Posterior vena cava (tissue), 2 donors: ENCODE results near the gene EGF. TPM values are rescaled to one million over a fixed set of nuclear protein-coding genes. Genes with fewer than 3 reads are reported as not detected.
"Not testable (repeated sequence)": the region's sequence is repeated elsewhere in the genome, so short reads cannot be mapped to it uniquely, and the experiment has no call there.

Experiments
- DNase-seq: peaks from one replicate; pipeline ENCODE4 v3.0.0-alpha.2; 2020; ENCODE audit warnings: low spot score
- intact Hi-C, 2 donors: fragments of 100-400 bp; cut with DNase I; formaldehyde crosslinking; loops; one replicate each; pipeline versions ENCODE4 v1.14.1 to v1.14.2; 2022 to 2023
- total RNA-seq, 2 donors: library from RNA; stranded (reverse); fragmentation: NEBNext Ultra II Directional; extraction: Animal tissue kit (Norgen Biotek cat#: 25700); gene quantifications; one replicate each; pipeline ENCODE4 v1.2.1, GENCODE V29; 2021
- donor health status: DM: yes; HTN: yes; CAD: no.
- donor health status: DM: yes; HTN: yes; CAD: no.

The EGF gene
- total RNA-seq, 2 donors from 2014 or later = 0.14 TPM; not detected in 1

DNA sequence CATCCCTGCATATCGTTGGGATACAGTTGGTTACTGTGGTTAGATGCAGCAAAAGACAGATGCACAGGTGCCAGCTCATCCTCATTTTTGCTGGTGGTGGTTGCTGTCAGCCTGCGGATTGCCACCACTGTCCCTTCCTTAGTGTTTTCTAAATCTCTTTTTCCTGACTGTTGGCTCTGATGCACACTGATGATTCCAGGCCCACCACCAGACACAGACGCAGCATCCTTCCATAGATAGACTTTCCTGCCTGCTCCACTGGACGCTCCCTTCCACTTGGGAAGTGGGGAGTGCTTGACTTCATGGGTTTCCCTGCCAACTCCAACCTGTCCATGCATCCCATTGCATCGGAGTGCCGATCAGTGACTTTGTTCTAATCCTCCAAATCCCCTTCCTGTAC, 101.5 kb downstream of the EGF start:
- intact Hi-C loops = no loop called here
- no peak for DNase-seq

DNA sequence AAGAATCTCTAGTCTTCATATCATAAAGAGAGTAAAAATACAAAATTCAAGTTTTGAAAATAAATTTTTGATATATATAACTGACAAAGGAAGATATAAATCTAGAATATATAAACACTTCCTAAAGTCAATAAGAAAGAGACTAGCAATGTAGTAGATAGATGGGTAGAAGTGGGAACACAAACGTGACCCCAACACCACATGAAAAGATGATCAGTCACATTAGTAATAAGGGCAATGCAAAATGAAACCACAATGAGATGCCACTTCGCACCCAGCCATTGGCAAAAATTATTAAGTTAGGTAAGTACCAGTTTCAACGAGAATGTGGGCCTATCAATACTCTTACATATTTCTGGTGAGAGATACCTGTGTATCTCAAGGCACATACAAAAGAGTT, 106.5 kb downstream of the EGF start:
- intact Hi-C loops = no loop called here
- DNase-seq = no peak

DNA sequence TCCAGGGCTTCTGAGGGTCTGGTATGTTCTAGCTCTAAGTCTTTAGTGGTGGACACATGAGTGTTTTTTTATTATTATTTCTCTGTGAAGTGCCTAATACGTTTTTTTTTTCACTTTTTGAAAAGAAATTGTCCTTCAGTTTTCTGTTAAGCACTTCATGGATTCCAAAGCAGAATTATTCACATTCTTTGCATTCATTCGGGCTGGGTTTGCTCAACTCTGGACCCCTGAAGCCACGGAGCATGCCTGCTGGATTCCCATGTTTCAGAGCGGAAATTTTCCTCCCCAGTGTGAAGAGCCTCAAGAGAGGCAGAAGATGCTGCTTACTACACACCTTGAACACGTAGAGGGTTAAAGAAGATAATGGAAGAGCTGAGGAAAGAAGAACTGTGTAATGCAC, 107.5 kb downstream of the EGF start:
- intact Hi-C loops = no loop called here
- DNase-seq = no peak

DNA sequence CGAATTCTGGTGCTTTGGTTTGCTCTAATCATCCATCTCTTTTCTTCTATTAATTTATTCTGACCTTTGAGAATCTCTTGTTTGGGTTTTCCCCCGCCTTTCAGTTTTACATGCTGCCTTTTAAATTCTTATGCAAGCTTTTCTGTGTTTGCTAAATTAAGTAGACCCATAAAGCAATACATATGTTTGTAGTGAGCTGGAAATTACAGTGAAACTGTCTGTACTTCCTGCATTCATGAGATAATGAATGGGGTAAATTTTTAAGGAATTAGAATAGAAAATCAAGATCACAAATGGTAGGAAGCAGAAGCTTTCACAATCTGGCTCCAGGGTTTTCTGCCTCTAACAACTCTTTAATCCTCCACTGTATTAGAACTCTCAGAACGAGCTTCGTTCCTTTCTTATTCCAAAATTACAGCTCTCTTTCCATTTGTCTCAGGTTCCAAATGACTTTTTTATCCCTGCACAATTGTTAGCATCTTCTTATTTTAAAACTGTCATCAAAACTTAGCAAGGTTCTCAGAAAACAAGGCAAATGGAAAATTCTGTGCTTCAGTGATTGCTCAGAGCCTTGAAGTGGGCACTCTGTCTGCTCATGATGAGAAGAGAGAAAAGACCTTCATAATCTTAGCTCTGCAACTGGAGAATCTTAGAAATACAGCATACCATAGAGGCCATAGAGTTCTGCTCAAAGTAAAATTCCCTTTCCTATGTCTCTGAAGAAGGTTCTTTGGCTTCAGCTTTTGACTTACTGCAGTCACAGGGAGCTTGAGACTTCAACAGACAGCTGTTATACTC, 108.2 kb downstream of the EGF start:
- intact Hi-C loops = no loop called here
- DNase-seq = no peak

DNA sequence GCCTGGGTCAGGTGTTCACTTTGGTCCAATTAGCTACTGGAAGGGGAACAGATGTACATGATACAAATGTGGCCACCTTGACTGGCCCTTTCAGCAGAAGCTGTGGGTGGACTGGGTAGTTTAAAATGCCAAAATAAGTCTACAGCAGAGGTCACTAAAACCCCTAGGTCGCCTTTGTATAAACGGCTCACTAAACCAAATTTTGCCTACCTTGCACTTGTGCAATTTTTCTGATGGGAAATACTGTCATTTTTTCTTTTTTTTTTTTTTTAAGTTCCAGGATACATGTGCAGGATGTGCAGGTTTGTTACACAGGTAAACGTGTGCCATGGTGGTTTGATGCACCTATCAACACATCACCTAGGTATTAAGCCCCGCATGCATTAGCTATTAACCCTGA, 109.8 kb downstream of the EGF start:
- DNase-seq = no peak

DNA sequence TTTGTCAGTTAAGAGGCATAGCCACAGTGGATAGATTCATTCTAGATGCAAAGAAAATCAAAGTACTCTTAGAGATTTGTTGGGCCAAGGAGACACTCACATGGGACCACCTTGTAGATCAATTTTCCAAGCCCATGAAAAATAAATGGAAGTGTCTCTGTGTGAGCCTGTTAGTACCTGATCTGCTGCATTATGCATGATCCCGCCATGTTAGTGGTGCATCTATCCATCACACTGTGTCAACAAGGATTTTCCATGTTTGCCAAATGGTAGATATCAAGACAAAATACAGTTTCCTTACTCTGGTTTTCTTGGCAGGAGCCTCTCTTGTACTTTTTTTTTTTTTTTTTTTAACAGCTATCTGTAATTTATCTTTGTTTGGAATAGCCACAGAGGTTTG, 112.4 kb downstream of the EGF start:
- DNase-seq = no peak
- intact Hi-C loops = no loop called here

More for the DNA sequence above, 109.8 kb downstream of the EGF start:
- intact Hi-C loops = no loop called here

DNA sequence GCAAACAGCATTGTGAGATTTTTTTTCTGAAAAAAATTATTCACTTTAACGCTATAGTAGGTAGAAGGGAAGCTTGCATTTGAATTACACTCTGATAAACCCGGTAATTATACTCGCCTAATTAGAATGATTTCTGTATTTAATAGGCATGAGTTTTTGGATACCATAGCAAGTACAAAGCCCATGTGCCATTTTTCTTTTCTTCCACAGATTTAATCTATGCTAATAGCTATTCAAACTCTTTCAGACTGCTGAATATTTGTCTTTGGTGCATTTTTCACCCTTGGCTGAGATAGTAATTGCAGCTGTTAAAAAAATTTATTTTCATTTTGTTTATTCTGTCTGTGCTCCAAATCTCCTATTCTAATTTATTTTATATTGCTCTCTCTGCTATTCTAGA, 113.0 kb downstream of the EGF start:
- intact Hi-C loops = no loop called here
- no peak for DNase-seq

DNA sequence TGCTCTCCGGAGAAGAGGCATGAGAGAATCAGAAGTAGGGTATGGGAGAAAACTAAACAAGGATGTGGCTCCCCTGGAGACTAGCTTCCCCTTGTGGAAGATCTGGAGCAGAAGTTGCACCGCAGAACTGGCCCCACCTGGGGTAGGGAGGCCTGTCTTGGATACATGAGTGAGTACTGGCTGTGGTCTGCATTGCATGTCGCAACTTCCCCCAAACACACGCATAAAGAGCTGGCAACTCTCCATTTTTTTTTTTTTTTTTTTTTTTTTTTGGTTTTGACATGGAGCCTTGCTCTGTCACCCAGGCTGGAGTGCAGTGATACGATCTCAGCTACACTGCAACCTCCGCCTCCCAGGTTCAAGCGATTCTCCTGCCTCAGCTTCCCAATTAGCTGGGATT, 119.9 kb downstream of the EGF start:
- intact Hi-C loops = no loop called here
- no peak for DNase-seq

DNA sequence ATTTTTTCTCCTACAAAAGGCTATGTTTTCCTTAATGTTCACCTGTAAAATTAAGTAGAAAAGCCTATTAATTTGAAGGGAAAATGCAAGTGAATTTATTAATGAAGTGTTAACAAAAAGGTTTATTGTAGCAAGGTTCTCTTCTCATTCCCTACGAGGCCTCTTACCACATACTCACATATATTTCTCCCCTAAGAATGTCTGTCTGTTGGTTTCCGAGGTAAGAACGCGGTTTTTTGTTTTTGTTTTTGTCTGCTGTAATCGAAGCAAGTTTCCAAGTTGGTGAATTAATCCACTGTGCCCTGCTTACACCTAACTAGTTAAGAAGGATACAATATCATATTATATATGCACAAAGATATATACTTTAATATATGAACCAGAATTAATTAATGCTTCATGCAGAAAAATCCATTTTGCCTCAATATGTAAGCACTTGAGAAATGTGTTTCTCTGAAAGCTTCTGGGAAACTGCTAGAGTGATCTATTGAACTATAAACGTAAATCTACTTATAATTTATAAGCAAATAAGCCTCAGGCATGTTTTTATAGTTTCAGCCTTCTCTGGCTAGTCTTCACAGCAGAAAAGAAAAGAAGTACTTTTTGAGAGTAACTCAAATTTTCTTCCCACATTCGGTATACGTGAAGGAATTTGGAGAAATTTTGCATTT, 120.8 kb downstream of the EGF start:
- DNase-seq = no peak
- intact Hi-C loops = no loop called here

DNA sequence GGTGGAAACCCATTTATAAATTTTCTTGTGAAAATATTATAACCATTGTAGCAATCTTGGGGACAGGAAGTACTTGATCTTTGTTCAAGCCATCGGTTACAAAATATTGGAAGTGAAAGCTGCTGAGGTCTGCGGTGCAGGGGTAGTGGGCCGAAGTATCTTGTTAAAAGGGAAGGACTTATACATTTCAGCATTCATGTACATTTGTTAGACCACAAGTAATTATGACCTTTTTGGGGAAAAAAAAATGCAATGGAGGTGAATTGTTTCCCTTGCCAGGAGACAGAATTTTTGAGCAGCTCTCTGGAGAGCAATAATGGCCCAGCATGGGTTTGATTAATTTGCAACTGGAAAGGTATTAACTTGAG, 121.3 kb downstream of the EGF start:
- no peak for DNase-seq
- intact Hi-C loops = no loop called here

DNA sequence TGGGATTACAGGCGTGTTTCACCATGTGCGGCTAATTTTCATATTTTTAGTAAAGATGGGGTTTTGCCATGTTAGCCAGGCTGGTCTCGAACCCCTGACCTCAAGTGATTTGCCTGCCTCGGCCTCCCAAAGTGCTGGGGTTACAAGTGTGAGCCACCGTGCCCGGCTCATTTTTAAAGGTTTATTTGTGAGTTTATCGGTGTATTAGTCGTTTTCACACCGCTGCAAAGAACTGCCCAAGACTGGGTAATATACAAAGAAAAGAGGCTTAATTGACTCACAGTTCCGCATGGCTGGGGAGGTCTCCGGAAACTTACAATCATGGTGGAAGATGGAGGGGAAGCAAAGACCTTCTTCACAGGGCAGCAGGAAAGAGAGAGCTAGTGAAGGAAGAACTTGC, 126.5 kb downstream of the EGF start:
- intact Hi-C loops, DNase-seq: not testable (repeated sequence)

DNA sequence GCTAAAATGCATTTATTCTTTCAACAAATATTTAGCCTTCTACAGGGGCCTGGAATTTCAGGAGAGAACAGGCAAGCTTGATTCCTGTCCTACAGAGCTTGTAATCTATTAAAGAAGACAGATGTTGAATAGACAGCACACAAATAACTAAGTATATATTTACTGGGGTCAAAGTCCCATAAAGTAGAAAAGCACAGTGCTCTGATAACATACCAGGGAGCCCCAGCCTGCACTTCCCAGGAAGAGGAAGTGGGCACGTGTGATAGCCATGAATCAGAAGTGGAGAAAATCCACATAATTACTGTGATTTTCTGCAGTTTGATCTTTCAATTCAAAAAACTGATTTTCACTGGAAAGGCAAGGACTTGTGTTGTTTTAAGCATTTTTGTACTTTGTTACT, 129.1 kb downstream of the EGF start:
- intact Hi-C loops = no loop called here
- DNase-seq = no peak

DNA sequence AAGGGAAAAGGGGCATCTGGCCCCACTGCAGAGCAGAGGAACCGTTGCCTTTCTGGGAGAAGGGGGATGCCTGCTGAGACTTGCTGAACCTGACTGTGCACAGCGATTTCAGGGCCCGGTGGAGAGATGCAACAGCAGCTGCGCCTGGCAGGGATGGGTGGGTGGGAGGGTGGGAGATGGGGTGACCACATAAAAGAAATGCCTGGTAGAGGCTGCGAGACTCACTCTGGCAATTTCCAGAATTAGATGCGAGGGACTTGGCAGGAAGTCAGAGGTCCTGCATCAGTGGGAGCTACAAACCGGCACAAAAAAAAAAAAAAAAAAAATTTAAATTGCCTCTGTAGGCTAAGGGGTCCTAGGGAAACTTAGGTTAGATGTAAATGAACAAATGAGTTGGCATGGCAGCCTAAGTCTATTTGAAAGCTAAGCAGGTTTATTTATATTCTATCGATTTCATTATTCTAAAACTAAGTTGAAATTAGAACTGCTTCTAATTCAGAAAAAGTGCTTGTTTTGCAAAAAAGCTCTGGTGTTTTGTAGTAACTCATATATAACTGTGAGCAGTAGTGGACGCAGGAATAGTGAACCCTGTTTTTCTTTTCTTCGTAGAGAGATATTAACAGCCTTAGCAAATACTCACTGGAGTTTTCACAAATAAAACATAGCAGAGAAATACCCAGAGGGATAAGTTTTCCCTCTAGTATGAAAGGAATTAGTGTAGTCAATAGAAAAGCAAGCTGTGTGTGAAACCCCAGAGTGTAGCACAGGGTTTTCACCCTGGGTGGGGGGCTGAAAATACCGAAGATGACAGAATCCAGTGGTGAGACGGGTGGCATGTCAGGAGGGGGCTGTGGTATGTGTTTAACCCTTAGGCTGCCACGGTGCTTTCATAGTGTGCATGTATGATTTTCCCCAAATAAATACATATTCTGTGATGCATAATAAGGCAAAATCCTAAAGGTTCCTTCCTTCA, 130.1 kb downstream of the EGF start:
- intact Hi-C loops = no loop called here
- no peak for DNase-seq

DNA sequence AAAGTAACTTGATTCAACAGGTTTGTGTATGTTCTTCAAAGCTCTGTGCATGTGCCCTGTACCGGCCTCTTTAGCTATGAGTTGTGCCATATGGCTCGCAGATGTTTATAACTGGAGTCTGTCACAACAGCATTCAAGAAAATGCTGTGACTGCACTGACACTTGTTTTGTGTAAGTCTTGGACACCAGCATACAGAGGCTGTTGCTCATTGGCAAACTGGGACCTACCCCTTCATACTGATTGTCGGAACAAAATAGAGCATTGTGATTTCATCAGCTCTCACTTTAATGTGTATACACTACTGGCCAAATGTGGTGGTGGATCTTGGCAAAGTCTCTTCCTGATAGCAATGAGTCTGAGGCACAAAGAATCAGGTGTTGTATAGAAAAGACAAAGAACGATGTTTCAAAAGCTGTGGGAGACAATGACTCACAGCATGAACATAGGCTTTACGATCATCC, 133.9 kb downstream of the EGF start:
- intact Hi-C loops = loop anchor here in 1 of 2 donors (5.0 kb wide), 1 partner anchor 166 kb away; no protein-coding TSS in a partner anchor
- no peak for DNase-seq

DNA sequence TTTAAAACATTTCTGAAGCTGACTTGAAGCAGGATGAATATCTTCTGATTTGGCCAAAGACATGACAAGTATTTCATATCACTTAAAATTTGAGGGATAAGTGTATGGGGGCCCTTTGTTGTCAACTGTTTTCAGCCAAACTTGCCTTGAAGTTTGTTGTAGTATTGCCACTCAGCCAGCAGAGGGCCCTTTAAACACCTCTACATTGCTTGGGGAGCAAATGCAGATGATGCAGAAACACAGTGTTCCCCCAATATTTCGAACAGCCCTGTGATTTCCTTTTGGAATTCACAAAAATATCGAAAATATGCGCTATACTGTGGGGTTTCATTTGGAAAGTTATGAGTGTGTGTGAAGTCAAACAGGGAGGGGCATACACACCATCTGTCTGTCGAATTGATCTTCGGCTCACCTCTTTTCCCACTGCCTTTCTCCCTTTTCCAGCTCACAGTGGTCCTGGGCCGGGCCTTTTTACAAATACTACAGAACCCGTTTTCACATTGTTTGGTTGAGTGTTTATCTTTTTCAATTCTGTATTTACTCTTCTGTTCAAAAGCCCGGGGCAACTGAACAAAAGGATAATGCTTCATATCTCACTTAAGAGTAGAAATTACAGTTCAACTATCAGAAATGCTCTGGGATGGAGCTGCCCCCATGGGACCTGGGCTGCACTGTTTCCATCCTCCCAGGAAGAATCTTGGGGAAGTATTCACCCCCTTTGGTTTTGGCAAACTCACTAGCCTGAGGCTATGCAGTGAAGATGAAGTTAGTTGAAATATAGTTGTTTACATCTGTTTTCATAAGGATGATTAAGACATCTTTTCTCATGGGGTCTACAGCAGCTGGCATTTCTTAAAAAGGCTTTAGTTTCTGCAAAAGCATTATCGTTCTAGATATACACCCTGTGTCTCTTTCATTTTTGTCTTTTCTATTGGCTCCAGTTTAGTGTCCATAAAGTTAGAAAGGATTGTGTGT, 137.6 kb downstream of the EGF start:
- no peak for DNase-seq

DNA sequence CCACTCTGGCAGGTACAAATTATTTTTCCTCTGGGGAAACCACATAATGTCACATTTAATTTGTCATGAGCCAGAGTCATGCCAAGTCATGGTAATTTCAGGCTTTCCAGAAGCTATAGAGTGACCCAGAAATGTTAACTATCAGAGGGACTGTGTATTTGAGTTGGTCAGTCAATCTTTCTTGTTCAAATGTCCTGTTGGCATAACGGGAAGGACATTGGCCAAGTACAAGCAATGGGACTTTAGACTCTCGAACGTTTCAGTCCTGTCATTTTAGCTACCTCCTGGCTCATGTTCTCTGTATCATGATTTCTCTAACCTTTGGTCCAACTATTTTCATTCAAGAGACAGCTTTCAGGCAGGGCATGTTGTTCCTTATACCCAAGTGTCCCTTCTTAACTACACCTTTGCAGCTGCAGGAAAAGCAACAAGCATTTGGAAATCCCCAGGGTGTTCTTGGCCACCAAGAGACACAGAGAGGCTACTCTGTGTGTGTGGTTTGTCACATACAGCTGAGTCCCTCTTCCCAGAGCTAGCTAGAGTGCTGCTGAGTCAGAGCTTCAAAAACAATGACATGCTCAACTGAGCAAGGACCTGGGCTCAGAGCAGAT, 142.6 kb downstream of the EGF start:
- intact Hi-C loops = loop anchor here in 1 of 2 donors (10.0 kb wide), 1 partner anchor 150 kb away; no protein-coding TSS in a partner anchor
- no peak for DNase-seq

More for the DNA sequence above, 137.6 kb downstream of the EGF start:
- intact Hi-C loops = loop anchor here (5.0 to 10.0 kb wide), 2 partner anchors 155 to 162 kb away; no protein-coding TSS in a partner anchor

DNA sequence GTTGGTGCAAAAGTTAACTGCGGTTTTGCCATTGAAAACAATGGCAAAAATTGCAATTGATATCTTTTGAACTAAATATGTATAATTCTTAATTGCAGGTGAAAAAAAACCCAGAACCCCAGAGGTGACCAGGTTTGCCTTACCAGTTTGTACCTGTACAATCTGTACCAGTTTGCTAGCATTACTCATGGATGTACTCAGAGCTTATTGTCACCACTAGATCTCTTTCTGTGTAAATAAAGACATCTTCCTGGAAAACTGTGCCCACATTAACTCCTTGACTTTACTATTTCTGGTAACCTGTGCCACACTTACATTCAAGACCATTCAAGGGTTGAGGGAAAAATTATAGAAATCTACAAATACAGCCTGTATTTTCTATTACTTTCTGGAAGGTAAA, 146.0 kb downstream of the EGF start:
- no peak for DNase-seq
- intact Hi-C loops = loop anchor here in 1 of 2 donors (10.0 kb wide), 1 partner anchor 146 kb away; no protein-coding TSS in a partner anchor
